ENCODE measurements around the gene NHLRC4. TPM values are rescaled to one million over a fixed set of nuclear protein-coding genes. Genes with fewer than 3 reads are reported as not detected.
A peak's percentile ranks its signal among the peaks of the same experiment; 100 is the strongest.

Gene NHLRC4
- polyA plus RNA-seq, 1 of the 3 experiments (the other 2 are of a cell fraction), result 0.69 TPM

DNA sequence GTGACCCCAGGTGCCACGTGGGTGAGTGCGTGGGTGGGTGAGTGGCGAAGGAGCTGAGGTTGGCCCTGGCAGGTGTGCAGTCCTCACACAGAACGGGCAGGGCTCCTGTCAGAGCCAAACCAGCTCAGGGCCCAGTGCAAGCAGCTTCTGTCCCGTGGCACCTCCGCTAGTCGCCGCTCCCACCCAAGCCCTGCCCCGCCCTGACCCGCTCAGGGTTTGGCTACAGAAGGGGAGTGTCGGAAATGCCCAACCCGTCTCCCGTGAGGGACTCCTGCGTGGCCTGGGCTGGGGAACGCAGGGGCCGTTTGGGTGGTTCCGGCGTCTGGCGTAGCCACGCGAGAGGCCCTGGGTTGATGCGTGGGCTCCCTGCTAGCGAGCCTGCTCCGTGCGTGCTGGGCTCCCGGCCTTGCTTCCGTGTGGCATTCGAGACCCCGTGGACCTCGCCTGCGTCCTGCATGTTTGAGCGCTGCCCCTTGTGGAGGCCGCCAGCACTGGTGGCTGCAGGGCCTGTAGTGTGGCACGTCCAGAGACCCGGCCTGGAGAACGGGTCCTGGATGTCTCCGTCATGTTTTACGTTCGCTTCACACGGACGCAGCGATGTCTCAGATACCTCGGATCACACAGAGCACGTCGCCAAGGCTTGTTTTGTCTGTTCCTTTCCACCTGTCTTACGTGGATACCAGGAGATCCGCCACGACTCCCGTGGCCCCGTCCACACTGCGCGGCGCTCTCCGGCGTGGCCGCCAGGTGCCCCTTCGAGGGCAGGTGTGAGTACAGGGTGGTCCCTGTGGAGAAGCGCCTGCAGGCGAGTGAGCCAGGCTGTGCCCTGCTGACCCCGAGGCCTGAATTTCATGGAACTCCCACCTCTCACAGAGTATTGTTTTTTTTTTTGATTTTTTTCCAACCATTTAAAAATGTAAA, 29.1 kb upstream of the NHLRC4 start:
- Histone ChIP-seq H3K27ac (ENCODE audit: low read depth in 2 of 2, low read length in 1 of 2) (no peak overlapping the region), H3K36me3 (replicated peaks in 1 of 2; ENCODE audit: control insufficient read depth in 1 of 2, insufficient read depth in 2 of 2, low read length in 1 of 2) (peaks cover 0 to 29% of the 10 kb centered on the region in 2 experiments), H3K4me1 (ENCODE audit: control insufficient read depth in 1 of 2, insufficient read depth in 2 of 2, low read depth in 1 of 2, low read length in 1 of 2) (no peaks in the 10 kb centered on the region), H3F3A (replicated peaks; ENCODE audit: insufficient read depth) (no peaks in the 10 kb centered on the region), H3K4me2 (no peak overlapping the region), H4K20me1 (ENCODE audit: insufficient read depth) (peaks cover 46% of the 10 kb centered on the region), H3K9ac (no peak overlapping the region), H3K9me2 (no peaks in the 10 kb centered on the region), H3K4me3 (ENCODE audit: low read depth in 2 of 2, low read length in 1 of 2) (no peak overlapping the region), H3K27me3 (ENCODE audit: insufficient read depth) (no peaks in the 10 kb centered on the region), H2AFZ (ENCODE audit: low read depth) (no peak overlapping the region), H3K9me3 (no peaks in the 10 kb centered on the region), H3K79me2 (ENCODE audit: insufficient read depth) (peaks cover 93% of the 10 kb centered on the region)
- DNase-seq, result peak; percentile 60
- WGBS (ENCODE audit: low lambda C conversion rate), result 96% methylated on average over 37 of the region's 60 CpGs
- ChIA-PET POLR2A (interaction anchor here (1.0 kb wide), 1 partner anchor 28 kb away, joined by 3 read pairs; no protein-coding TSS in a partner anchor), CTCF (no interaction called here)
- TF ChIP-seq MEF2A (IDR thresholded peaks at IDR 0.05; ENCODE audit: borderline replicate concordance, low read depth) (no peak), REST (IDR thresholded peaks at IDR 0.05; ENCODE audit: low read depth, low read length) (no peak), RCOR1 (IDR thresholded peaks at IDR 0.05; ENCODE audit: low read length) (no peak), FOSL2 (IDR thresholded peaks at IDR 0.05; ENCODE audit: borderline replicate concordance, low read depth) (no peak)
- TF ChIP-seq, protein P1, sequence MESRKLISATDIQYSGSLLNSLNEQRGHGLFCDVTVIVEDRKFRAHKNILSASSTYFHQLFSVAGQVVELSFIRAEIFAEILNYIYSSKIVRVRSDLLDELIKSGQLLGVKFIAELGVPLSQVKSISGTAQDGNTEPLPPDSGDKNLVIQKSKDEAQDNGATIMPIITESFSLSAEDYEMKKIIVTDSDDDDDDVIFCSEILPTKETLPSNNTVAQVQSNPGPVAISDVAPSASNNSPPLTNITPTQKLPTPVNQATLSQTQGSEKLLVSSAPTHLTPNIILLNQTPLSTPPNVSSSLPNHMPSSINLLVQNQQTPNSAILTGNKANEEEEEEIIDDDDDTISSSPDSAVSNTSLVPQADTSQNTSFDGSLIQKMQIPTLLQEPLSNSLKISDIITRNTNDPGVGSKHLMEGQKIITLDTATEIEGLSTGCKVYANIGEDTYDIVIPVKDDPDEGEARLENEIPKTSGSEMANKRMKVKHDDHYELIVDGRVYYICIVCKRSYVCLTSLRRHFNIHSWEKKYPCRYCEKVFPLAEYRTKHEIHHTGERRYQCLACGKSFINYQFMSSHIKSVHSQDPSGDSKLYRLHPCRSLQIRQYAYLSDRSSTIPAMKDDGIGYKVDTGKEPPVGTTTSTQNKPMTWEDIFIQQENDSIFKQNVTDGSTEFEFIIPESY (IDR thresholded peaks at IDR 0.05; ENCODE audit: borderline replicate concordance, low read depth), result no peak

- peaks cover 0 to 5% of the 10 kb centered on the region in 2 experiments; a peak in 1 of 4 replicates for H3K4me1 ChIP-seq (ENCODE audit: control insufficient read depth in 1 of 2, insufficient read depth in 2 of 2, low read depth in 1 of 2, low read length in 1 of 2)
- 92% methylated on average over 12 of the region's 34 CpGs for WGBS (ENCODE audit: low lambda C conversion rate)
- no peak overlapping the region for H3K9ac ChIP-seq
These were observed 26.8 kb upstream of the NHLRC4 start for GRCh38 chr16:539901-540530.

More at GRCh38 chr16:539901-540530, 26.8 kb upstream of the NHLRC4 start:
- Histone ChIP-seq H3K4me3 (ENCODE audit: low read depth in 2 of 2, low read length in 1 of 2) (no peak overlapping the region), H3K9me3 (no peaks in the 10 kb centered on the region), H4K20me1 (ENCODE audit: insufficient read depth) (peaks cover 26% of the 10 kb centered on the region), H3K27ac (ENCODE audit: low read depth in 2 of 2, low read length in 1 of 2) (no peak overlapping the region), H3K9me2 (no peaks in the 10 kb centered on the region), H3F3A (replicated peaks; ENCODE audit: insufficient read depth) (no peaks in the 10 kb centered on the region), H2AFZ (ENCODE audit: low read depth) (no peak overlapping the region), H3K79me2 (ENCODE audit: insufficient read depth) (peaks cover 87% of the 10 kb centered on the region), H3K36me3 (replicated peaks in 1 of 2; ENCODE audit: control insufficient read depth in 1 of 2, insufficient read depth in 2 of 2, low read length in 1 of 2) (peaks cover 0 to 27% of the 10 kb centered on the region in 2 experiments), H3K27me3 (ENCODE audit: insufficient read depth) (no peaks in the 10 kb centered on the region), H3K4me2 (no peak overlapping the region)
- POLR2A ChIA-PET, result no interaction called here
- TF ChIP-seq YY1 (IDR thresholded peaks at IDR 0.05; ENCODE audit: low read depth) (no peak), NRF1 (IDR thresholded peaks at IDR 0.05; ENCODE audit: low read depth, low read length) (no peak), REST (IDR thresholded peaks at IDR 0.05; ENCODE audit: low read depth, low read length) (no peak), TEAD4 (IDR thresholded peaks at IDR 0.05; ENCODE audit: borderline replicate concordance, insufficient read depth) (no peak)
- TF ChIP-seq, protein P1 (IDR thresholded peaks at IDR 0.05; ENCODE audit: borderline replicate concordance, low read depth), result no peak
- CTCF ChIA-PET, result interaction anchor here (1.2 kb wide), 1 partner anchor 12 kb away, joined by 3 read pairs; no protein-coding TSS in a partner anchor
- DNase-seq, result no peak
